GM18505 (cell line): ENCODE measurements around the gene ZDHHC16.
"Not testable (repeated sequence)": the region's sequence is repeated elsewhere in the genome, so short reads cannot be mapped to it uniquely, and the experiment has no call there.

Experiments
- ATAC-seq: cut with Tn5 transposase; IDR thresholded peaks from one replicate; pipeline ENCODE4 v1.9.1; 2021; ENCODE audit not compliant: unreplicated experiment
- POLR2A ChIP-seq: IDR thresholded peaks from 4 replicates; pipeline ENCODE4 v1.6.1; 2011; ENCODE audit warnings: borderline replicate concordance; ENCODE audit not compliant: insufficient read depth, insufficient read length; ENCODE audit errors: extremely low read depth

ZDHHC16 gene

GRCh38 chr10:97475936-97476594, 30.1 kb downstream of the ZDHHC16 start:
- ATAC-seq: no peak
- no peak for TF ChIP-seq POLR2A

DNA sequence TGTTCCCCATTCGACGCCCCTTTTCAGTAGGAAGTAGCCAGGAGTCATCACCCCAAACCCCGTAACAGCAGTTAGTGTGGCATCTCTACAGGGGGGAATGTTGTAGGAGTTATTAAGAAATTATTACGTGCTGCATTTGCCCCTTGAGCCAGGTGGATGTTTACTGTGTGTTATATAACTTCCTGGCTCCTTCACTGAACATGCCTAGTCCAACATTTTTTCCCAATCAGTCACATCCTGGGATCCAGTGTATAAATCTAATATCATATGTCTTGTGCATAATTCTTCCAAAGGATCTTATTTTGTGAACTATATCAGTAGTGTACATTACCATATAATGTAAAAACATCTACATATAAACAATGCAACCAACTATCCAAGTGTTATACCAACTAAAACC, 33.4 kb downstream of the ZDHHC16 start:
- not testable (repeated sequence) for ATAC-seq

DNA sequence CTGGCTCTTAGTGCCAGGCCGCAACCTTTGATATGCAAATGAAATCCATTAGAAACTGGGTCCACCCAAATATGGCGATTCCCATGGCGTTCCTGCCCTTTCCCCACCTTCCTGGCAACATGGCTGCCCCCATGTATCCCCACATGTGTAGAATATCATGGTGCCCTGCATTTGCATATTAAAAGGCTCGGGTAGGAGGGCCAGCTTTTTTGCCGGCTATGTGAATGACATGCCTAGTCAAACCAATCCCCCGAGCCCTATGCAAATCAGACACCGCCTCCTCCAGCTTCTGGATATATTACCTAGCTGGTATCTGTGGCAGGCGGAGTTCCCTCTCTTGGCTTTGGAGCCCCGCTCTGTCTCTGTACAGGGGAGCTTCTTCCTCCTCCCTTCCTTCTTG, 34.0 kb downstream of the ZDHHC16 start:
- no peak for ATAC-seq
- TF ChIP-seq POLR2A: no peak

DNA sequence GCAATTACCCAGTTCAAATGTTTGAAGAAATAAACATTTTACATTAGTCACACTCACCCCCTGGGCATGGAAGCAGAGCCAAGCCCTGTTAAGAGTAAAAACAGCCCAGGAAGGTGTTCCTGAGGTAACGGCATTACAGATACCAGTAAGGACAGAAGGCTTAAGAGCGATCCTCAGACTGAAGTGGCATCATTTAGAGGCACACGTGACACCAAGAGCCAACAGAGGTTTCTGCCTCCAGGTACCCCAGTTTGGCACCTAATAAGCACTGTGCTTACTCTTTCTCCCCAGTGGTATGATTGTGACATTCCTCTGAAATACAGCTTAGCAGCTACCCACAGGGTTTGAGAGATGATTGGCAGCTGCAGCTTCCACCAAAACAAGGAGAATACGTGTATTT, 35.1 kb downstream of the ZDHHC16 start:
- ATAC-seq: no peak
- TF ChIP-seq POLR2A: no peak

- ATAC-seq: no peak
- no peak for TF ChIP-seq POLR2A
These were observed 36.4 kb downstream of the ZDHHC16 start for GRCh38 chr10:97482381-97482780.

GRCh38 chr10:97483506-97483905, 37.5 kb downstream of the ZDHHC16 start:
- ATAC-seq: no peak
- TF ChIP-seq POLR2A: no peak

DNA sequence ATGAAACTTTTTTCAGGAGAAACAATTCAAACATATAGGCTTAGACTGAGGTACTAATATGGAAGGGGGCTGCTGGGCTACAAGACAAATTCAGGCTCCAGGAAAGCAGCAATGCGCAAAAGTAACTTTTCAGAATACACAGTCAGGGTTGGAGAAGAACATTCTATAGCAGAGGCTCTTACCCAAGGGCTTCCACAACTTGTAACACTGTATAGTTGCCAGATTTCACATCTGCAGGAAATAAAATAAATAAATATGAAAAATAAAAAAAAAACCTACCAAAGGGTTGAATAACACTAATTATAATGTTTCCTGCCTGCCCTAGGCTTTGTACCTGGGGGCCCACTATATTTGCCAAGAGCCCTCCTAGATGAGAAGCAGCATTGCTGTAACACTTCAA, 37.9 kb downstream of the ZDHHC16 start:
- no peak for ATAC-seq
- no peak for TF ChIP-seq POLR2A

GRCh38 chr10:97485647-97486281, 39.8 kb downstream of the ZDHHC16 start:
- ATAC-seq: no peak
- no peak for TF ChIP-seq POLR2A

DNA sequence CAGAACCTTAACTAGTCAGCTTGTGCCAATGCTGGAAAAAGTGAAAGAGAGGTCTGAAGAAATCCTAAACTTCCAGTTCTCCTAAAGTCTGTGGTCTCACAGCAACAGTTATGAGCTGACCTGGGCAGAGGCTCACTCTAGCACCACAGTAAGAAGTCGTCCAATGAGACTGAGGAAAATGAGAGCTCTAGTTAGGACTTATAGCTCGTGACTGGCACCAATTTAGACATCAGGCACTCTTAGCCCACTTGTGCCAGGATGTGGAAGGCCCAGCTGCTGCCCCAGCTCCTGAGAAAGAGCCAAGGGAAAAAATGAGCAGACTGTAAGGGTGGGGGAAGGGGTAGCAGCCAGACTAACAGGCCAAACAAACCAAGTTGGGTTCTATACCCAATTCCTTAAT, 44.6 kb downstream of the ZDHHC16 start:
- no peak for TF ChIP-seq POLR2A
- no peak for ATAC-seq

DNA sequence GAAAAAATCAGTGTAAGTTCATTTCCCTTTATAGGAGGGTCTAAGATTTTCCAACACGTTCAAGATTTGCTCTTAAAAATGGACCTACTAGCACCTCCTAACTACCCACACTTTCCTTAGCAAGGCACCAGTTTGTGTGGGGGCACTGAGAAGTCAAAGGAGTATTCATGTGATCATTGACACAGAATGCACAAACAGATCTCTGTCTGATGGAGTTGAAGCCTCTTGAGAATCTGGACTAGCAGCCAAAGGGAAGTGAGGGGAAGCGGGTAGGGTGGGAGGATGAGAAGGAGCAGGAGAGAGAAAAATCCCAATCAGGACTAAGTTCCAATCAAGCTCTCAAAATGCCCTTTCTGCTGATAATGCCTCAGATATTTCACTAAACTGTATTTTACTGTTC, 48.2 kb downstream of the ZDHHC16 start:
- TF ChIP-seq POLR2A: no peak
- ATAC-seq: no peak

DNA sequence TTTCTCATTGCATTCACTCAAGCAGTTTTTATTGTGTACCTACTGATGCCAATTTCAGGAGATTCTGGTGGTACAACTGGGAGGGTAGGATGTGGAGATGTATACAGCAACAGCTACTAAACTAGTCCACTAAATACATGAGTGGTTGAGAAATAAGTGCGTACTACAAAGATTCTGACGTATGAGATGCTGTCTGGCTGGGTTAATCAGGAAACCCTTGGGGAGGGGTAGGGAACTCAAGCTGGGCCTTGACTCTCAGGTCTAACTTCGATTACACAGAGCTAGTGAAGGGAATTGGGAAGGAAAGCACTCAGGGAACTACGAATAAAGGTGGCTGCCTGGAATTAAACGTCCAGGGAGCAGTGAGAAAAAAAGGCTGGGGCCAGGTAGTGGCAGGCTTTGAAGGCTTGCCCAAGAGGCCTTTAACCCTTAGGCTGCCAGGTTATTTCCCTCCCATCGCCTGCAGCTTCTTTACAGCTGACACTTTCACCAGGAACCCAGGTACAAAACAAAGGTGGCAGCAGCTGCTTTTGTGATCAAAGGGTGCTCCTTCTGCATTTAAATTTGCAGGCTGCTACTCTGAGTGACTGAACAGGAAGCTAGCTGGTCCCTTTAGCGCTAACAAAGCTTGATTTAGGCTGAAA, 49.0 kb downstream of the ZDHHC16 start:
- no peak for TF ChIP-seq POLR2A
- no peak for ATAC-seq

DNA sequence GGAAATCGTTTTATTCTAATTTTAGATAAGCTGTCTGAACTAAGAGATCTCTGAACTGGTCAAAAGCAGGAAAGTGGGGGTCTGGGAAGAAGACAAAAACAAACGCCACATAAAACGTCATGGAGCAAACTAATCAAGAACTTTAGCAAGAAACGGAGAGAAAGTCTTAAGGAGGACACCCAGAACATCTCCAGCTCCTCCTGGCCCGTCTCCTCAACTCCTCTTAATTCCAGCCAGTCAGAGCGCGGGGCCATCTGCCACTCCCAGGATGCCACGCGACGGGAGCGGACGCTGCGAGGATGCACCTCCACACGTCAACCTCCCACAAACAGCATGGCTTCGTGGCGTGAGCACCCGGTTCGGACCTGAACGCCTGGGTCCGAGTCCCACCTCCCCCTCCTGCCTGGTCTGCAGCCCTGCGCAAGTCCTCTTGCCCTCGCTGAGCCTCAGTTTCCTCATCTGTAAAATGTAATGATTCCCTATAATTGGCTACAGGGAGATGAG, 51.6 kb downstream of the ZDHHC16 start:
- no peak for ATAC-seq

DNA sequence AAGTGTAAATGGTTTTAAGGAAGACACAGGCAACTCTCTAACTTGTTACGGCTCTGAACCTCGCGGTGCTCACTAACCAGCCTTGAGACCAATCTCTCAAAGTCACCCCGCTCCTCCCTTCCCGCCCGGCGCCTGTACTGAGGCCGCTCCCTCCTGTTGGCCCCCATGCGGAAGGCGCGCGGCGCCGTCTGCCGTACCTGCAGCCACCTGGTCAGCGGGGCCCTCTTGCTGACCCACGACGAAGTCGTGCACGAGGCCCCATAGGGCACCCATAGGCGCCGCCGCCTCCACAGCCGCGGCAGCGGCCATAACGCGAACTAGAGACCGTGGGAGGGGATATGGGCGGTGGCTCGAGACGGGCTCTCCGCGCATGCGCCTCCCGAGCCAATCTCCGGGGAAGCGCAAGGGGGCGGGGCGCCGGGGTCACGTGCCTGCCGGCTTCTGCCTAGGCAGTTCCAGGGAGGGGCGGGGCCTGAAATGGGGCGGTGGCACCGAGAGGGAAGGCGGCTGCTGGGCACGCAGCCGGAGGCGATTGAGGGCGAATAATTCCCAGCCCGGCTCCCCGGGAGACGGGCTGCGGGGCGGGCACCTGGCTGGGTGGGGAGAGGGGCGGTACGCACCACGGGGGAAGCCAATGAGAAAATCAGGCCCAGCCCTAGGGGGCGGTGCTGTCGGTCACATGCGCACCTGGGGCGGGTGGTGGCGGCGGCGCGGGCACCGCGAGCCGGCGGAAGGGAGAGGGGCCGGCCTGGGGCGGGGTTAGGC, 52.3 kb downstream of the ZDHHC16 start, which contains the start of gene MMS19:
Gene MMS19 (minus strand): TSS at position 347 of the 765 bp plus-strand sequence. CDS start 38 bp downstream, at position 309.
- TF ChIP-seq POLR2A: peak; percentile 93

More for the DNA sequence above, 51.6 kb downstream of the ZDHHC16 start:
- TF ChIP-seq POLR2A: peak; percentile 79

More for the DNA sequence above, 52.3 kb downstream of the ZDHHC16 start, which contains the start of gene MMS19:
- peak; percentile 88 for ATAC-seq
